Liver (tissue), 9 donors: ENCODE measurements around the gene TIMMDC1. TPM values are rescaled to one million over a fixed set of nuclear protein-coding genes. Genes with fewer than 3 reads are reported as not detected.

Source experiments
- DNase-seq: peaks from one replicate; pipeline ENCODE4 v3.0.0-alpha.2; 2017; ENCODE audit warnings: low spot score
- H3K27ac ChIP-seq, 2 donors: one replicate each; pipeline ENCODE4 v1.7.0; 2013; ENCODE audit warnings: inconsistent platforms in 2 of 2, low read length in 2 of 2, control low read depth in 1 of 2, low read depth in 1 of 2, mild to moderate bottlenecking in 1 of 2
- H3K27me3 ChIP-seq, 4 donors: one replicate each; pipeline versions ENCODE4 v1.6.1 to v1.7.0; 2013; ENCODE audit warnings: low read length in 3 of 4, inconsistent platforms in 1 of 4, mild to moderate bottlenecking in 1 of 4, moderate library complexity in 1 of 4; ENCODE audit not compliant: control insufficient read depth in 4 of 4, insufficient read depth in 4 of 4
- H3K36me3 ChIP-seq, 4 donors: one replicate each; pipeline versions ENCODE4 v1.6.1 to v1.7.0; 2013; ENCODE audit warnings: low read length in 3 of 4, mild to moderate bottlenecking in 3 of 4, low read depth in 1 of 4, moderate library complexity in 1 of 4; ENCODE audit not compliant: control insufficient read depth in 4 of 4, insufficient read depth in 3 of 4
- H3K4me1 ChIP-seq, 4 donors: one replicate each; pipeline versions ENCODE4 v1.6.1 to v1.7.0; 2013; ENCODE audit warnings: low read length in 3 of 4, mild to moderate bottlenecking in 3 of 4, moderate library complexity in 1 of 4; ENCODE audit not compliant: control insufficient read depth in 4 of 4, insufficient read depth in 4 of 4
- H3K4me3 ChIP-seq, 3 donors: one replicate each; pipeline versions ENCODE4 v1.6.1 to v1.7.0; 2013; ENCODE audit warnings: low read length in 3 of 3, control low read depth in 1 of 3, low read depth in 1 of 3, mild to moderate bottlenecking in 1 of 3
- H3K9ac ChIP-seq, 2 donors: one replicate each; pipeline ENCODE4 v1.7.0; 2013; ENCODE audit warnings: low read length in 2 of 2, mild to moderate bottlenecking in 2 of 2, moderate library complexity in 2 of 2, control low read depth in 1 of 2, low read depth in 1 of 2
- H3K9me3 ChIP-seq, 4 donors: one replicate each; pipeline versions ENCODE4 v1.6.1 to v1.7.0; 2013; ENCODE audit warnings: low read length in 3 of 4; ENCODE audit not compliant: control insufficient read depth in 4 of 4
- EGR1 ChIP-seq, 2 donors: IDR thresholded peaks; 2 replicates each; pipeline ENCODE4 v1.6.1; 2016 to 2018; ENCODE audit warnings: antibody characterized with exemption in 2 of 2, low read depth in 2 of 2
- FOXA2 ChIP-seq: IDR thresholded peaks from 2 replicates; pipeline ENCODE4 v1.6.1; 2016; ENCODE audit warnings: antibody characterized with exemption
- HNF4G ChIP-seq: IDR thresholded peaks from 2 replicates; pipeline ENCODE4 v1.6.1; 2016; ENCODE audit warnings: antibody characterized with exemption
- JUND ChIP-seq, 2 donors: IDR thresholded peaks; 2 replicates each; pipeline ENCODE4 v1.6.1; 2016; ENCODE audit warnings: antibody characterized with exemption in 2 of 2
- RAD21 ChIP-seq, 2 donors: IDR thresholded peaks; 2 replicates each; pipeline ENCODE4 v1.6.1; 2016; ENCODE audit warnings: antibody characterized with exemption in 2 of 2, mild to moderate bottlenecking in 2 of 2
- RXRA ChIP-seq, 2 donors: IDR thresholded peaks; 2 replicates each; pipeline ENCODE4 v1.6.1; 2017 to 2018; ENCODE audit warnings: antibody characterized with exemption in 2 of 2, mild to moderate bottlenecking in 1 of 2
- SP1 ChIP-seq: IDR thresholded peaks from 2 replicates; pipeline ENCODE4 v1.6.1; 2018; ENCODE audit warnings: antibody characterized with exemption, mild to moderate bottlenecking
- TAF1 ChIP-seq: conservative IDR thresholded peaks from 2 replicates; pipeline ENCODE4 v1.6.1; 2016; ENCODE audit warnings: antibody characterized with exemption, mild to moderate bottlenecking
- YY1 ChIP-seq: IDR thresholded peaks from 2 replicates; pipeline ENCODE4 v1.6.1; 2016; ENCODE audit warnings: antibody characterized with exemption, mild to moderate bottlenecking
- ZBTB33 ChIP-seq: IDR thresholded peaks from 2 replicates; pipeline ENCODE4 v1.6.1; 2016; ENCODE audit warnings: antibody characterized with exemption
- WGBS: extraction: QIAGEN DNeasy Blood & Tissue Kit; methylation state at CpG from one replicate; pipeline ENCODE4 v1.1.7; 2013; 5-methylcytosine and 5-hydroxymethylcytosine counted together
- polyA plus RNA-seq, 2 donors: library from polyadenylated mRNA; stranded (reverse) in 1 of 2; unstranded in 1 of 2; fragments of 200-250 nt in 1 of 2; fragments of >200 nt in 1 of 2; fragmentation: Nextera tagmentation in 1 of 2; extraction: Ambion mirVana in 1 of 2; gene quantifications; one replicate each; pipeline versions ENCODE4 v1.2.1 to v1.2.3, GENCODE V29; 2013 to 2015
- total RNA-seq, 2 donors: library from RNA; depleted of rRNA; stranded (reverse); fragments of >200 nt; gene quantifications; one replicate each; pipeline ENCODE4 v1.2.3, GENCODE V29; 2014
- TF ChIP-seq, protein P1 (sequence below): IDR thresholded peaks from 2 replicates; pipeline ENCODE4 v1.6.1; 2016; ENCODE audit warnings: antibody characterized with exemption
- TF ChIP-seq, protein P2 (sequence below): IDR thresholded peaks from 2 replicates; pipeline ENCODE4 v1.6.1; 2016; ENCODE audit warnings: antibody characterized with exemption, mild to moderate bottlenecking
- donor health status: healthy.
- donor health status: healthy.
- donor health status: healthy.
- donor health status: healthy.
- donor health status: healthy.

Gene TIMMDC1
- total and polyA plus RNA-seq, 4 donors = 25.4 to 54.2 (median 33.2) TPM

- DNase-seq = no peak
- no peak overlapping the region for H3K4me3 ChIP-seq
- H3K4me1 ChIP-seq = no peaks in the 10 kb centered on the region
- H3K27ac ChIP-seq = no peak overlapping the region
- H3K36me3 ChIP-seq = peaks cover 17 to 79% (median 72%) of the 10 kb centered on the region in 4 donors
- no peak overlapping the region for H3K9ac ChIP-seq
- TF ChIP-seq YY1 = no peak
- TF ChIP-seq, protein P1, sequence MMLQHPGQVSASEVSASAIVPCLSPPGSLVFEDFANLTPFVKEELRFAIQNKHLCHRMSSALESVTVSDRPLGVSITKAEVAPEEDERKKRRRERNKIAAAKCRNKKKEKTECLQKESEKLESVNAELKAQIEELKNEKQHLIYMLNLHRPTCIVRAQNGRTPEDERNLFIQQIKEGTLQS = no peak
- TF ChIP-seq, protein P2, sequence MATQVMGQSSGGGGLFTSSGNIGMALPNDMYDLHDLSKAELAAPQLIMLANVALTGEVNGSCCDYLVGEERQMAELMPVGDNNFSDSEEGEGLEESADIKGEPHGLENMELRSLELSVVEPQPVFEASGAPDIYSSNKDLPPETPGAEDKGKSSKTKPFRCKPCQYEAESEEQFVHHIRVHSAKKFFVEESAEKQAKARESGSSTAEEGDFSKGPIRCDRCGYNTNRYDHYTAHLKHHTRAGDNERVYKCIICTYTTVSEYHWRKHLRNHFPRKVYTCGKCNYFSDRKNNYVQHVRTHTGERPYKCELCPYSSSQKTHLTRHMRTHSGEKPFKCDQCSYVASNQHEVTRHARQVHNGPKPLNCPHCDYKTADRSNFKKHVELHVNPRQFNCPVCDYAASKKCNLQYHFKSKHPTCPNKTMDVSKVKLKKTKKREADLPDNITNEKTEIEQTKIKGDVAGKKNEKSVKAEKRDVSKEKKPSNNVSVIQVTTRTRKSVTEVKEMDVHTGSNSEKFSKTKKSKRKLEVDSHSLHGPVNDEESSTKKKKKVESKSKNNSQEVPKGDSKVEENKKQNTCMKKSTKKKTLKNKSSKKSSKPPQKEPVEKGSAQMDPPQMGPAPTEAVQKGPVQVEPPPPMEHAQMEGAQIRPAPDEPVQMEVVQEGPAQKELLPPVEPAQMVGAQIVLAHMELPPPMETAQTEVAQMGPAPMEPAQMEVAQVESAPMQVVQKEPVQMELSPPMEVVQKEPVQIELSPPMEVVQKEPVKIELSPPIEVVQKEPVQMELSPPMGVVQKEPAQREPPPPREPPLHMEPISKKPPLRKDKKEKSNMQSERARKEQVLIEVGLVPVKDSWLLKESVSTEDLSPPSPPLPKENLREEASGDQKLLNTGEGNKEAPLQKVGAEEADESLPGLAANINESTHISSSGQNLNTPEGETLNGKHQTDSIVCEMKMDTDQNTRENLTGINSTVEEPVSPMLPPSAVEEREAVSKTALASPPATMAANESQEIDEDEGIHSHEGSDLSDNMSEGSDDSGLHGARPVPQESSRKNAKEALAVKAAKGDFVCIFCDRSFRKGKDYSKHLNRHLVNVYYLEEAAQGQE = no peak
- no peak for TF ChIP-seq JUND (IDR thresholded peaks at IDR 0.05)
- TF ChIP-seq HNF4G = no peak
- TF ChIP-seq FOXA2 = no peak
- no peak for TF ChIP-seq TAF1
- H3K9me3 ChIP-seq = no peaks in the 10 kb centered on the region
- WGBS = 95% methylated on average over 1 of the region's 1 CpG
- H3K27me3 ChIP-seq = no peaks in the 10 kb centered on the region
These were observed 44.5 kb upstream of the TIMMDC1 start for GRCh38 chr3:119453822-119454221.

DNA sequence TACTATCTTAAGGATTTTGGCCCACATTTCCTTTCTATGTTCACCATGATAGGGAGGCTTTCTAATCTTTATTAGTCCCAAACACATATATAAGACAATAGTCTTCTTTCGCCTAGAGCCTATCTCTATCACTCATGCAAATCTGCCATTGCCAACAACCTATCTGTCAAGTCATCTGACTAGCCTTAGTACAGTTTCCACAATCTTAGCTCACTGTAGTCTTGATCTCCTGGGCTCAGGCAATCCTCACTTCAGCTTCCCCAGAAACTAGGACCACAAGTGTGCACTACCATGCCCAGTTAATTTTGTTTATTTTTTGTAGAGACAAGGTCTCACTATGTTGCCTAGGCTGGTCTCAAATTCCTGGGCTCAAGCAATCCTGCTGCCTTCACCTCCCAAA lies 41.9 kb upstream of the TIMMDC1 start:
- WGBS = 93% methylated on average over 1 of the region's 1 CpG
- DNase-seq = no peak
- Histone ChIP-seq H3K36me3 (peaks cover 15 to 71% (median 68%) of the 10 kb centered on the region in 4 donors), H3K27ac (no peak overlapping the region), H3K4me3 (no peak overlapping the region), H3K27me3 (no peaks in the 10 kb centered on the region), H3K4me1 (peaks cover 0 to 6% (median 5%) of the 10 kb centered on the region in 4 donors), H3K9me3 (no peaks in the 10 kb centered on the region), H3K9ac (no peak overlapping the region)
- TF ChIP-seq RXRA (IDR thresholded peaks at IDR 0.05) (no peak), JUND (IDR thresholded peaks at IDR 0.05) (no peak)
- TF ChIP-seq, protein P2 = no peak
- TF ChIP-seq, protein P1 = no peak

DNA sequence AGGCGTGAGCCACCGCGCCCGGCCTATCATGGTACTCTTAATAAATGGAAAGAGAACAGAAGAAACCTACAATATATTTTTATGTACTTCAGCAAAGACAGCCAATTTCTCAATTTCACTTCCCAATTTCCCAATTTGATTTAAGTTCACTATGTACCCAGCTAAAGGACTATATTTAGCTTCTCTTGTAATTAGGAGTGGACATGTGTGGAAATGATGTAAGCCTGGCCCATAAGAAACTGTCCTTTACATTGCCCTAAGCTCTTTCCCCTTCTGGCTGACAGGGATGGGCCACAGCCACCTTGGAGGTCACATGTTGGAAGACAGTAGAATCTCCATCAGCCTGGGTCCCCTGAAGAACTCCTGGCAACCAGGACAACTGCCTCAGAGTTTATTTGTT lies 41.1 kb upstream of the TIMMDC1 start:
- no peak overlapping the region for H3K4me3 ChIP-seq
- 86% methylated on average over 4 of the region's 4 CpGs for WGBS
- no peak overlapping the region for H3K9ac ChIP-seq
- peaks cover 2 to 13% (median 13%) of the 10 kb centered on the region in 4 donors for H3K4me1 ChIP-seq
- H3K27ac ChIP-seq = no peak overlapping the region
- no peaks in the 10 kb centered on the region for H3K27me3 ChIP-seq
- H3K36me3 ChIP-seq = peaks cover 15 to 64% (median 63%) of the 10 kb centered on the region in 4 donors
- H3K9me3 ChIP-seq = no peaks in the 10 kb centered on the region
- no peak for DNase-seq
- no peak for TF ChIP-seq ZBTB33
- TF ChIP-seq FOXA2 = no peak
- TF ChIP-seq RAD21 (IDR thresholded peaks at IDR 0.05) = no peak
- TF ChIP-seq, protein P2 = no peak
- no peak for TF ChIP-seq EGR1 (IDR thresholded peaks at IDR 0.05; ENCODE audit: low read depth in 2 of 2)
- TF ChIP-seq, protein P1 = no peak
- no peak for TF ChIP-seq SP1
- no peak for TF ChIP-seq HNF4G
- no peak for TF ChIP-seq YY1
- TF ChIP-seq RXRA (IDR thresholded peaks at IDR 0.05) = no peak
